Epithelial cell of proximal tubule (primary cell): ENCODE data around the gene SEPSECS. TPM values are rescaled to one million over a fixed set of nuclear protein-coding genes. Genes with fewer than 3 reads are reported as not detected.

ENCODE experiments used
- DNase-seq: peaks from one replicate; pipeline ENCODE4 v3.0.0-alpha.2; 2011; ENCODE audit warnings: low read depth
- H3K4me3 ChIP-seq: 2 replicates; pipeline ENCODE4 v1.5.1; 2011; ENCODE audit warnings: low read depth, mild to moderate bottlenecking, low read length
- total RNA-seq: library from RNA; depleted of rRNA; stranded (reverse); fragments of >200 nt; gene quantifications from 2 replicates; pipeline ENCODE4 v1.2.3, GENCODE V29; 2015
- TF ChIP-seq, protein P1 (sequence below): conservative IDR thresholded peaks from 2 replicates; pipeline ENCODE4 v1.5.1; 2012; ENCODE audit warnings: low read depth, mild to moderate bottlenecking, low read length

Gene SEPSECS
- total RNA-seq, 1 donor from 2014 or later = 4.3 TPM

- no peak overlapping the region for H3K4me3 ChIP-seq
- DNase-seq = no peak
- TF ChIP-seq, protein P1, sequence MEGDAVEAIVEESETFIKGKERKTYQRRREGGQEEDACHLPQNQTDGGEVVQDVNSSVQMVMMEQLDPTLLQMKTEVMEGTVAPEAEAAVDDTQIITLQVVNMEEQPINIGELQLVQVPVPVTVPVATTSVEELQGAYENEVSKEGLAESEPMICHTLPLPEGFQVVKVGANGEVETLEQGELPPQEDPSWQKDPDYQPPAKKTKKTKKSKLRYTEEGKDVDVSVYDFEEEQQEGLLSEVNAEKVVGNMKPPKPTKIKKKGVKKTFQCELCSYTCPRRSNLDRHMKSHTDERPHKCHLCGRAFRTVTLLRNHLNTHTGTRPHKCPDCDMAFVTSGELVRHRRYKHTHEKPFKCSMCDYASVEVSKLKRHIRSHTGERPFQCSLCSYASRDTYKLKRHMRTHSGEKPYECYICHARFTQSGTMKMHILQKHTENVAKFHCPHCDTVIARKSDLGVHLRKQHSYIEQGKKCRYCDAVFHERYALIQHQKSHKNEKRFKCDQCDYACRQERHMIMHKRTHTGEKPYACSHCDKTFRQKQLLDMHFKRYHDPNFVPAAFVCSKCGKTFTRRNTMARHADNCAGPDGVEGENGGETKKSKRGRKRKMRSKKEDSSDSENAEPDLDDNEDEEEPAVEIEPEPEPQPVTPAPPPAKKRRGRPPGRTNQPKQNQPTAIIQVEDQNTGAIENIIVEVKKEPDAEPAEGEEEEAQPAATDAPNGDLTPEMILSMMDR = no peak
These were observed 47.3 kb downstream of the SEPSECS start for GRCh38 chr4:25112995-25113380.

GRCh38 chr4:25112366-25112994 lies 47.8 kb downstream of the SEPSECS start:
- DNase-seq = no peak
- TF ChIP-seq, protein P1 = no peak
- no peak overlapping the region for H3K4me3 ChIP-seq

GRCh38 chr4:25111648-25112196 lies 48.5 kb downstream of the SEPSECS start:
- no peak overlapping the region for H3K4me3 ChIP-seq
- TF ChIP-seq, protein P1 = no peak
- no peak for DNase-seq

GRCh38 chr4:25110527-25111329 lies 49.5 kb downstream of the SEPSECS start:
- no peak overlapping the region for H3K4me3 ChIP-seq
- DNase-seq = no peak
- TF ChIP-seq, protein P1 = no peak

GRCh38 chr4:25109511-25109910 lies 50.7 kb downstream of the SEPSECS start:
- TF ChIP-seq, protein P1 = no peak
- no peak for DNase-seq
- no peak overlapping the region for H3K4me3 ChIP-seq

- H3K4me3 ChIP-seq = no peak overlapping the region
- no peak for DNase-seq
- TF ChIP-seq, protein P1 = no peak
These were observed 51.7 kb downstream of the SEPSECS start for GRCh38 chr4:25108556-25108955.
